Aorta (tissue), 5 donors: ENCODE results near the gene TST. TPM values are rescaled to one million over a fixed set of nuclear protein-coding genes. Genes with fewer than 3 reads are reported as not detected.

Source experiments
- ATAC-seq: fragments of 200-7000 bp; cut with Tn5 transposase; one replicate; pipeline ENCODE4 v1.9.1; 2022; ENCODE audit warnings: moderate library complexity; ENCODE audit not compliant: low FRiP score
- DNase-seq, 2 donors: peaks; one replicate each; pipeline ENCODE4 v3.0.0-alpha.2; 2020
- H3K27ac ChIP-seq, 2 donors: one replicate each; pipeline ENCODE4 v1.5.1; 2013; ENCODE audit warnings: low read length in 2 of 2, mild to moderate bottlenecking in 2 of 2, moderate library complexity in 2 of 2, control low read depth in 1 of 2, inconsistent platforms in 1 of 2, low read depth in 1 of 2
- H3K27me3 ChIP-seq, 2 donors: one replicate each; pipeline ENCODE4 v1.6.1; 2013; ENCODE audit warnings: control low read depth in 1 of 2, low read length in 1 of 2, mild to moderate bottlenecking in 1 of 2, moderate library complexity in 1 of 2; ENCODE audit not compliant: insufficient read depth in 2 of 2, control insufficient read depth in 1 of 2
- H3K36me3 ChIP-seq, 2 donors: one replicate each; pipeline ENCODE4 v1.6.1; 2013; ENCODE audit warnings: control low read depth in 1 of 2, low read length in 1 of 2, mild to moderate bottlenecking in 1 of 2; ENCODE audit not compliant: insufficient read depth in 2 of 2, control insufficient read depth in 1 of 2
- H3K4me1 ChIP-seq, 2 donors: one replicate each; pipeline ENCODE4 v1.6.1; 2013; ENCODE audit warnings: low read length in 2 of 2, control low read depth in 1 of 2, mild to moderate bottlenecking in 1 of 2, moderate library complexity in 1 of 2; ENCODE audit not compliant: insufficient read depth in 2 of 2, control insufficient read depth in 1 of 2
- H3K4me3 ChIP-seq, 2 donors: one replicate each; pipeline ENCODE4 v1.5.1; 2013; ENCODE audit warnings: low read length in 2 of 2, control low read depth in 1 of 2, mild to moderate bottlenecking in 1 of 2
- H3K9me3 ChIP-seq: one replicate; pipeline ENCODE4 v1.6.1; 2013; ENCODE audit warnings: mild to moderate bottlenecking, low read length; ENCODE audit not compliant: control insufficient read depth
- WGBS, 2 donors: extraction: QIAGEN DNeasy Blood & Tissue Kit; methylation state at CpG; one replicate each; pipeline ENCODE4 v1.1.7; 2013; 5-methylcytosine and 5-hydroxymethylcytosine counted together
- intact Hi-C, 2 donors: fragments of 100-400 bp; cut with DNase I; formaldehyde crosslinking; loops; one replicate each; pipeline versions ENCODE4 v1.14.2 to v1.15.0; 2022
- polyA plus RNA-seq, 2 donors: library from polyadenylated mRNA; stranded (reverse); fragments of 200-250 nt; gene quantifications; one replicate each; pipeline ENCODE4 v1.2.3, GENCODE V29; 2013
- total RNA-seq, 2 donors: library from RNA; stranded (reverse); fragmentation: NEBNext Ultra II Directional; extraction: Animal tissue kit (Norgen Biotek cat#: 25700); gene quantifications; one replicate each; pipeline ENCODE4 v1.2.1, GENCODE V29; 2021
- donor health status: healthy with polysubstance abuse.
- donor health status: Bipolar disorder and iron deficiency.
- donor health status: DM: no; HTN: no; CAD: no.
- donor health status: DM: no; HTN: no; CAD: no.
- donor health status: DM: yes; HTN: yes; CAD: no.

The TST gene
- total and polyA plus RNA-seq, 4 donors: 9.7 to 61.7 (median 18.4) TPM

DNA sequence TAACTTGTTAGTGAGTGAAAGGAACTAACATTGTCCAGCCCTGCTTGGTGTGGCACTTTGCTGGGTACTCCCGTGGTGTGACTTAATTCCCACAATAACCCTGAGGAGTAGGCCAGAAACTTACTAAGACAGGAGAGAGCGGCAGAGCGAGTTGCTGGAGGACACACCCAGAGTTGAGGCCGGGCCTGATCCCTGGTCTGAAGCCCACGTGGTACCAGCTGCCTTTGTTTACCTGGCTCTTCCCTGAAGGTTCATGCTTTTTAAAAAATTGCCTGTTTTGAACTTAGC, 889 bp upstream of the TST start:
- ATAC-seq (peak; percentile 45), DNase-seq (peak in 1 of 2 donors; percentile 69)
- H3K4me1 ChIP-seq: peaks cover 0 to 3% of the 10 kb centered on the region in 2 donors
- H3K36me3 ChIP-seq: no peaks in the 10 kb centered on the region
- H3K9me3 ChIP-seq: no peaks in the 10 kb centered on the region
- WGBS, 2 donors: 0 to 1% methylated on average over 5 of the region's 5 CpGs
- intact Hi-C loops: no loop called here
- H3K27ac ChIP-seq: peak overlapping the region in 1 of 2 donors; percentile 9
- no peaks in the 10 kb centered on the region for H3K27me3 ChIP-seq
- H3K4me3 ChIP-seq: peak overlapping the region; percentile 93 to 94

GRCh38 chr22:37018815-37019308, 385 bp downstream of the TST start:
- H3K4me3 ChIP-seq: peak overlapping the region; percentile 93 to 94
- H3K4me1 ChIP-seq: peaks cover 0 to 3% of the 10 kb centered on the region in 2 donors
- no peaks in the 10 kb centered on the region for H3K27me3 ChIP-seq
- no peaks in the 10 kb centered on the region for H3K9me3 ChIP-seq
- DNase-seq (peak; percentile 77 to 87), ATAC-seq (peak; percentile 58)
- no peaks in the 10 kb centered on the region for H3K36me3 ChIP-seq
- intact Hi-C loops: loop anchor here in 1 of 2 donors (2.0 kb wide), 1 partner anchor 40 kb away; no protein-coding TSS in a partner anchor
- peak overlapping the region; percentile 36 to 66 for H3K27ac ChIP-seq
- 0 to 1% methylated on average over 32 to 35 of the region's 35 CpGs for WGBS, 2 donors

- Histone ChIP-seq H3K27me3 (no peaks in the 10 kb centered on the region), H3K9me3 (no peaks in the 10 kb centered on the region), H3K4me1 (peaks cover 0 to 3% of the 10 kb centered on the region in 2 donors), H3K36me3 (no peaks in the 10 kb centered on the region), H3K27ac (no peak overlapping the region), H3K4me3 (peak overlapping the region in 1 of 2 donors; percentile 94)
- DNase-seq (peak in 1 of 2 donors; percentile 79), ATAC-seq (no peak)
- 68 to 75% methylated on average over 45 of the region's 45 CpGs for WGBS, 2 donors
- intact Hi-C loops: loop anchor here in 1 of 2 donors (2.0 kb wide), 1 partner anchor 39 kb away; no protein-coding TSS in a partner anchor
Observed at GRCh38 chr22:37018086-37018814, 997 bp downstream of the TST start.

DNA sequence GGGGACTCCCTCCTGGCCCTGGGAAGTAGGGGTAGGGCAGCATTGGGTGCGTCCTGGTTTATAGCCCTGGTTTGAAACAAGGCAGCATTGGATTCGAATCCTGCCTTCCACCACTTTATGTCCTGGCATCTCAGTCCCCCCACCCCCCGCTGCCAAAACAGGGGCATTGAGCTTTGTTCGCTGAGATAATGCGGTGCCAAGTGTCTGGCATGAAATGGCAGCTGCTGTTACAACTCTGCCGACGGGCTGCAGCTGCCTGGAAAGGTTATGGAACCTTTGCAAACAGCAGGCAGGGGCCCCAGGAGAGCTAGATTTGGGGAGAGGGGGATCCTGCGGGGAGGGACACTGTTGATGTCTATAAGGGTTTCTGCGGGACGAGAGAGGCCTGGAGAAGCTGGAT, 1.9 kb downstream of the TST start:
- H3K4me1 ChIP-seq: peaks cover 0 to 3% of the 10 kb centered on the region in 2 donors
- ATAC-seq: no peak
- H3K27ac ChIP-seq: no peak overlapping the region
- no peaks in the 10 kb centered on the region for H3K9me3 ChIP-seq
- peak in 1 of 2 donors; percentile 54 for DNase-seq
- 71 to 72% methylated on average over 10 of the region's 10 CpGs for WGBS, 2 donors
- H3K4me3 ChIP-seq: no peak overlapping the region
- H3K36me3 ChIP-seq: no peaks in the 10 kb centered on the region
- intact Hi-C loops: no loop called here
- H3K27me3 ChIP-seq: no peaks in the 10 kb centered on the region

DNA sequence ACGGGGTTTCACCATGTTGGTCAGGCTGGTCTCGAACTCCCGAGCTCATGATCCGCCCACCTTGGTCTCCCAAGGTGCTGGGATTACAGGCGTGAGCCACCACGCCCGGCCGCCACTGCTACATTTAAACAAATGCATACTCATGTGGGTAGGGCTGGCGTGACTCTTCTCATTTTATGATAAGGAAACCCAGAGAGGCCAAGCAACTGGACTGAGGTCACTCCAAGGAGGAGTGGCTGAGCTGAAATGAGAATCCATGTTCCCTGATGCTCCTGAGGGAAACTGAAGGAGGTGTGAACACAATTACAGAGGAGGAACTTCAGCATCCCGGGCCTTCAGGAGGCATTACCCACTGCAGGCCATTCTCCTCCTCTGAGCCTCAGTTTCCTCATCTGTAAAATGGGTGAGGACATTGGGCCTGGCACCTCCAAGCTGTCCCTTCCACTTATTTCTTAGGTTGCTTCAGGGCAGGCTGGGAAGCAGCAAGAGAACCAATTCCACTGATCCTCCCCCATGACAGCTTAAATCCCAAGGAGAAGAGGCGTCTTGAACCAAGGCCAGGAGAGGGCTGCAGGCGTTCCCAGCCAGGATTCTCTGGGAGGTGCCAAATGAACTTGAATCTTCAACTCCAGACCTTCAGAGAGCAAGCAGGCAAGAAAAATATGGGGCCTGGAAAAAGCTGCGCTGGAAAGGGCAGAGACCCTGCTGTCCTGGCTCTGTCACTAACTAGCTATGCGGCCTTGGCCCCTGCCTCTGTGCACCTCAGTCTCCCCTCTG, 2.9 kb downstream of the TST start:
- no peak overlapping the region for H3K4me3 ChIP-seq
- intact Hi-C loops: no loop called here
- H3K27me3 ChIP-seq: no peaks in the 10 kb centered on the region
- no peaks in the 10 kb centered on the region for H3K9me3 ChIP-seq
- peaks cover 0 to 3% of the 10 kb centered on the region in 2 donors for H3K4me1 ChIP-seq
- no peak for ATAC-seq
- 94 to 95% methylated on average over 14 of the region's 14 CpGs for WGBS, 2 donors
- no peak for DNase-seq
- no peak overlapping the region for H3K27ac ChIP-seq
- H3K36me3 ChIP-seq: no peaks in the 10 kb centered on the region

- no peaks in the 10 kb centered on the region for H3K36me3 ChIP-seq
- H3K27me3 ChIP-seq: no peaks in the 10 kb centered on the region
- no peaks in the 10 kb centered on the region for H3K9me3 ChIP-seq
- peaks cover 0 to 3% of the 10 kb centered on the region in 2 donors for H3K4me1 ChIP-seq
- no peak overlapping the region for H3K4me3 ChIP-seq
- ATAC-seq: no peak
- intact Hi-C loops: no loop called here
- DNase-seq: no peak
- H3K27ac ChIP-seq: no peak overlapping the region
- 88 to 94% methylated on average over 4 of the region's 4 CpGs for WGBS, 2 donors
Observed at GRCh38 chr22:37015587-37015878, 3.7 kb downstream of the TST start.

GRCh38 chr22:37014835-37015586, 4.2 kb downstream of the TST start:
- Histone ChIP-seq H3K27ac (no peak overlapping the region), H3K4me1 (peaks cover 0 to 3% of the 10 kb centered on the region in 2 donors), H3K4me3 (no peak overlapping the region), H3K27me3 (no peaks in the 10 kb centered on the region), H3K36me3 (no peaks in the 10 kb centered on the region), H3K9me3 (no peaks in the 10 kb centered on the region)
- no peak for DNase-seq
- intact Hi-C loops: no loop called here
- WGBS, 2 donors: 81 to 86% methylated on average over 12 of the region's 12 CpGs
- ATAC-seq: no peak

GRCh38 chr22:37014415-37014806, 4.8 kb downstream of the TST start:
- Histone ChIP-seq H3K27me3 (no peaks in the 10 kb centered on the region), H3K27ac (no peak overlapping the region), H3K4me3 (no peak overlapping the region), H3K9me3 (no peaks in the 10 kb centered on the region), H3K36me3 (no peaks in the 10 kb centered on the region), H3K4me1 (peaks cover 0 to 3% of the 10 kb centered on the region in 2 donors)
- 83 to 87% methylated on average over 4 of the region's 4 CpGs for WGBS, 2 donors
- ATAC-seq (no peak), DNase-seq (no peak)
- intact Hi-C loops: no loop called here
